Muscle of leg (tissue), 11 donors: ENCODE measurements around the gene AURKAIP1. TPM values are rescaled to one million over a fixed set of nuclear protein-coding genes. Genes with fewer than 3 reads are reported as not detected.
"Not testable (repeated sequence)": the region's sequence is repeated elsewhere in the genome, so short reads cannot be mapped to it uniquely, and the experiment has no call there.

ENCODE experiments used
- DNase-seq: peaks from one replicate; pipeline ENCODE4 v3.0.0; 2013
- H3K27ac ChIP-seq: one replicate; pipeline ENCODE4 v1.5.1; 2013; ENCODE audit warnings: mild to moderate bottlenecking, low read length, control low read depth
- H3K27me3 ChIP-seq: one replicate; pipeline ENCODE4 v1.6.1; 2013; ENCODE audit warnings: low read length; ENCODE audit not compliant: control insufficient read depth, insufficient read depth
- H3K36me3 ChIP-seq: one replicate; pipeline ENCODE4 v1.6.1; 2013; ENCODE audit warnings: low read length; ENCODE audit not compliant: control insufficient read depth, insufficient read depth
- H3K4me1 ChIP-seq: one replicate; pipeline ENCODE4 v1.6.1; 2013; ENCODE audit warnings: low read length; ENCODE audit not compliant: control insufficient read depth, insufficient read depth
- H3K4me3 ChIP-seq: one replicate; pipeline ENCODE4 v1.5.1; 2013; ENCODE audit warnings: low read length, control low read depth
- H3K9me3 ChIP-seq: replicated peaks from 2 replicates; pipeline ENCODE4 v1.6.1; 2013; ENCODE audit warnings: low read depth, low read length; ENCODE audit not compliant: control insufficient read depth
- WGBS: methylation state at CpG from one replicate; pipeline ENCODE4 v1.1.5; 2013; ENCODE audit warnings: missing lambda C conversion rate; ENCODE audit not compliant: insufficient coverage; 5-methylcytosine and 5-hydroxymethylcytosine counted together
- polyA plus RNA-seq, 8 donors: library from polyadenylated mRNA; unstranded; fragments of 120-200 nt; gene quantifications; one replicate each; pipeline versions ENCODE4 v1.2.1 to v1.2.3, GENCODE V29; 2013; ENCODE audit warnings: inconsistent platforms in 1 of 8, low replicate concordance in 1 of 8; ENCODE audit not compliant: insufficient read length in 8 of 8, insufficient read depth in 1 of 8
- total RNA-seq: library from RNA; stranded (reverse); fragments of 120-200 nt; gene quantifications from one replicate; pipeline ENCODE4 v1.2.4, GENCODE V29; 2013

AURKAIP1 gene
- total and polyA plus RNA-seq, 9 donors = 66.7 to 93.6 (median 74.8) TPM

- H3K27me3 ChIP-seq = no peaks in the 10 kb centered on the region
- no peak overlapping the region for H3K4me3 ChIP-seq
- 91% methylated on average over 10 of the region's 12 CpGs for WGBS
- H3K4me1 ChIP-seq = no peaks in the 10 kb centered on the region
- no peak overlapping the region for H3K27ac ChIP-seq
- no peak for DNase-seq
- H3K36me3 ChIP-seq = peaks cover 90% of the 10 kb centered on the region
- no peaks in the 10 kb centered on the region for H3K9me3 ChIP-seq
Observed at GRCh38 chr1:1391225-1391624, 16.2 kb upstream of the AURKAIP1 start.

- no peak overlapping the region for H3K4me3 ChIP-seq
- H3K4me1 ChIP-seq = no peaks in the 10 kb centered on the region
- 90% methylated on average over 8 of the region's 12 CpGs for WGBS
- H3K36me3 ChIP-seq = peaks cover 93% of the 10 kb centered on the region
- no peaks in the 10 kb centered on the region for H3K27me3 ChIP-seq
- H3K27ac ChIP-seq = no peak overlapping the region
- no peaks in the 10 kb centered on the region for H3K9me3 ChIP-seq
- no peak for DNase-seq
Observed at GRCh38 chr1:1390675-1391074, 15.7 kb upstream of the AURKAIP1 start.

GRCh38 chr1:1388078-1388472 is 13.1 kb upstream of the AURKAIP1 start:
- Histone ChIP-seq H3K36me3 (peaks cover 77% of the 10 kb centered on the region), H3K27me3 (no peaks in the 10 kb centered on the region), H3K4me3 (no peak overlapping the region), H3K4me1 (no peaks in the 10 kb centered on the region), H3K9me3 (no peaks in the 10 kb centered on the region), H3K27ac (no peak overlapping the region)
- no peak for DNase-seq
- 98% methylated on average over 10 of the region's 16 CpGs for WGBS

- WGBS = 92% methylated on average over 48 of the region's 50 CpGs
- no peaks in the 10 kb centered on the region for H3K4me1 ChIP-seq
- peaks cover 70% of the 10 kb centered on the region for H3K36me3 ChIP-seq
- no peaks in the 10 kb centered on the region for H3K27me3 ChIP-seq
- H3K27ac ChIP-seq = no peak overlapping the region
- no peak for DNase-seq
- no peaks in the 10 kb centered on the region for H3K9me3 ChIP-seq
- H3K4me3 ChIP-seq = no peak overlapping the region
Observed at GRCh38 chr1:1387098-1388077, 12.4 kb upstream of the AURKAIP1 start.

- Histone ChIP-seq H3K27ac (no peak overlapping the region), H3K36me3 (peaks cover 64% of the 10 kb centered on the region)
Observed at GRCh38 chr1:1385931-1386330, 10.9 kb upstream of the AURKAIP1 start.

GRCh38 chr1:1385339-1385738 is 10.3 kb upstream of the AURKAIP1 start:
- H3K36me3 ChIP-seq = peaks cover 58% of the 10 kb centered on the region
- H3K27ac ChIP-seq = not testable (repeated sequence)

More at GRCh38 chr1:1385931-1386330, 10.9 kb upstream of the AURKAIP1 start:
- Histone ChIP-seq H3K4me1 (no peaks in the 10 kb centered on the region), H3K4me3 (no peak overlapping the region), H3K9me3 (no peaks in the 10 kb centered on the region), H3K27me3 (no peaks in the 10 kb centered on the region)
- no peak for DNase-seq
- 95% methylated on average over 4 of the region's 8 CpGs for WGBS

GRCh38 chr1:1381294-1381693 is 6.3 kb upstream of the AURKAIP1 start:
- DNase-seq = no peak
- Histone ChIP-seq H3K9me3 (no peaks in the 10 kb centered on the region), H3K27me3 (no peaks in the 10 kb centered on the region), H3K4me3 (no peak overlapping the region), H3K36me3 (peaks cover 19% of the 10 kb centered on the region), H3K4me1 (no peaks in the 10 kb centered on the region), H3K27ac (no peak overlapping the region)
- 68% methylated on average over 7 of the region's 8 CpGs for WGBS

More at GRCh38 chr1:1385339-1385738, 10.3 kb upstream of the AURKAIP1 start:
- not testable (repeated sequence) for H3K4me3 ChIP-seq, H3K4me1 ChIP-seq, DNase-seq, H3K27me3 ChIP-seq, H3K9me3 ChIP-seq
- whole genome bisulfite sequencing = 92% methylated on average over 20 of the region's 29 CpGs

GRCh38 chr1:1380860-1381259 is 5.9 kb upstream of the AURKAIP1 start:
- 92% methylated on average over 16 of the region's 16 CpGs for WGBS
- no peaks in the 10 kb centered on the region for H3K9me3 ChIP-seq
- H3K27ac ChIP-seq = no peak overlapping the region
- H3K36me3 ChIP-seq = peaks cover 14% of the 10 kb centered on the region
- no peaks in the 10 kb centered on the region for H3K27me3 ChIP-seq
- peaks cover 4% of the 10 kb centered on the region for H3K4me1 ChIP-seq
- H3K4me3 ChIP-seq = no peak overlapping the region
- no peak for DNase-seq

GRCh38 chr1:1377540-1378205 is 2.7 kb upstream of the AURKAIP1 start:
- no peak overlapping the region for H3K27ac ChIP-seq
- WGBS = 91% methylated on average over 8 of the region's 16 CpGs
- H3K4me1 ChIP-seq = peaks cover 20% of the 10 kb centered on the region
- H3K9me3 ChIP-seq = no peaks in the 10 kb centered on the region
- H3K36me3 ChIP-seq = peaks cover 18% of the 10 kb centered on the region
- no peak overlapping the region for H3K4me3 ChIP-seq
- H3K27me3 ChIP-seq = no peaks in the 10 kb centered on the region
- no peak for DNase-seq

GRCh38 chr1:1376551-1377226 is 1.7 kb upstream of the AURKAIP1 start:
- H3K27me3 ChIP-seq = no peaks in the 10 kb centered on the region
- H3K4me3 ChIP-seq = no peak overlapping the region
- DNase-seq = no peak
- 88% methylated on average over 8 of the region's 10 CpGs for WGBS
- H3K27ac ChIP-seq = no peak overlapping the region
- peaks cover 27% of the 10 kb centered on the region for H3K4me1 ChIP-seq
- peaks cover 19% of the 10 kb centered on the region for H3K36me3 ChIP-seq
- H3K9me3 ChIP-seq = no peaks in the 10 kb centered on the region
